Retinal pigment epithelial cell (primary cell): ENCODE data around the gene MARCO.

Source experiments
- DNase-seq: peaks from one replicate; pipeline ENCODE4 v3.0.0-alpha.2; 2010; ENCODE audit warnings: low read depth
- H3K4me3 ChIP-seq: 2 replicates; pipeline ENCODE4 v1.5.1; 2011; ENCODE audit warnings: mild to moderate bottlenecking, low read length, control low read depth, moderate library complexity
- TF ChIP-seq, protein P1 (sequence below): conservative IDR thresholded peaks from 2 replicates; pipeline ENCODE4 v1.5.1; 2011; ENCODE audit warnings: low read depth, low read length, control low read depth, inconsistent platforms

MARCO gene

DNA sequence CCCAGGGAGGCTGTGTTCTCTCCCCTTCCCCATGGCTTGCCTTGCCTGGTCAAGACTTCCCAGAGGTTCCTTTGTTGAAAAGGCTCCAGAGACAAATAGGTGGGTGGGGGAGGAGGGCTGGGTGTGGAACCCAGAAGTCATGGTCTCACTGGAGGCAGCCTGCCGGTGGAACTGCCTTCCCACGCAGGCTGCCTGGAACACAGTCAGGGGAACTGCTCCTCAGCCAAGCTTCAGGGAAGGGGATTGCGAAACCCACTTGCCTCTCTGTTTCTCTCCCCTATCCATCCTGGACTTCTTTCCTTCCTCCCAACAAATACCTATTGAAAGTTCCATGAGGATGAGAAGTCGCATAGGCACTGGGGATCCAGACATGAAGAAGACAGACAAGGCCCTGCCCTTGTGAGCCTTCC, 31.6 kb downstream of the MARCO start:
- no peak for DNase-seq
- TF ChIP-seq, protein P1, sequence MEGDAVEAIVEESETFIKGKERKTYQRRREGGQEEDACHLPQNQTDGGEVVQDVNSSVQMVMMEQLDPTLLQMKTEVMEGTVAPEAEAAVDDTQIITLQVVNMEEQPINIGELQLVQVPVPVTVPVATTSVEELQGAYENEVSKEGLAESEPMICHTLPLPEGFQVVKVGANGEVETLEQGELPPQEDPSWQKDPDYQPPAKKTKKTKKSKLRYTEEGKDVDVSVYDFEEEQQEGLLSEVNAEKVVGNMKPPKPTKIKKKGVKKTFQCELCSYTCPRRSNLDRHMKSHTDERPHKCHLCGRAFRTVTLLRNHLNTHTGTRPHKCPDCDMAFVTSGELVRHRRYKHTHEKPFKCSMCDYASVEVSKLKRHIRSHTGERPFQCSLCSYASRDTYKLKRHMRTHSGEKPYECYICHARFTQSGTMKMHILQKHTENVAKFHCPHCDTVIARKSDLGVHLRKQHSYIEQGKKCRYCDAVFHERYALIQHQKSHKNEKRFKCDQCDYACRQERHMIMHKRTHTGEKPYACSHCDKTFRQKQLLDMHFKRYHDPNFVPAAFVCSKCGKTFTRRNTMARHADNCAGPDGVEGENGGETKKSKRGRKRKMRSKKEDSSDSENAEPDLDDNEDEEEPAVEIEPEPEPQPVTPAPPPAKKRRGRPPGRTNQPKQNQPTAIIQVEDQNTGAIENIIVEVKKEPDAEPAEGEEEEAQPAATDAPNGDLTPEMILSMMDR, result no peak
- no peak overlapping the region for H3K4me3 ChIP-seq

DNA sequence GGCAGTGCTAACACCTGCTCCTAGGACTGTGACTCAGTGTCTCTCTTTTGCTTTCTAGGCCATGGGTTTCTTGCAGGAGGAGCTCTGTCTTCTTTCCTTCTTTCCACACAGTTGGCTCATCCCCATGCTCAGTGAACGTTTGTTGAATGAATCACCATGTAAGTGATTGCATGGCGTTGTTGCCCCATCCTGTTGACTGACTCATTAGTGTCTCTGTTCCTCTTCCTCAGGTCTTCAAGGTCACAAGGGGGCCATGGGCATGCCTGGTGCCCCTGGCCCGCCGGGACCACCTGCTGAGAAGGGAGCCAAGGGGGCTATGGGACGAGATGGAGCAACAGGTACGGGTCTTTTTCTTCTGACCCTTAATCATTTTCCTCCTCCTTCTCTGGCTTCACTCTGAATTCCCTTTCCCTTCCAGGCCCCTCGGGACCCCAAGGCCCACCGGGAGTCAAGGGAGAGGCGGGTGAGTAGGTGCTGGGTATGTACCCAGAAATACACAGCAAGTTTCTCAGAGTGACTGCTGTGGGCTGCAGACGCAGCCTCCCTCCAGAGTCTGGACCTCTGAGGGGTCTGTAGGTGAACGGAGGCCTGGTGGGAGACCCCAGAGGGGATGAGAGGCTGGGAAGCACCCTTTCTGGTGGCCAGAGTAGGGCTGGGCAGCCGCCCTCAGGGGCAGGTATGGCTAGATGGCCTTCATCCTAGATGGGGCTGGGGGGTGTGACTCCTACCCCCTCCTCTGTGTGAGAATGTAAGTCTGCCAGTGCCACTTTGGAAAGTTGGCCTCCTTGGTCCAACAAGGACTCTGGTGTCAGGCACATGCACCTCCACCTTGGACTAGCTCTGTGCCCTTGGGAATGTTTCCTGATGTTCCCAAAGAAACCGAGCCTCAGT, 32.4 kb downstream of the MARCO start:
- TF ChIP-seq, protein P1, result no peak
- H3K4me3 ChIP-seq, result no peak overlapping the region
- DNase-seq, result no peak

DNA sequence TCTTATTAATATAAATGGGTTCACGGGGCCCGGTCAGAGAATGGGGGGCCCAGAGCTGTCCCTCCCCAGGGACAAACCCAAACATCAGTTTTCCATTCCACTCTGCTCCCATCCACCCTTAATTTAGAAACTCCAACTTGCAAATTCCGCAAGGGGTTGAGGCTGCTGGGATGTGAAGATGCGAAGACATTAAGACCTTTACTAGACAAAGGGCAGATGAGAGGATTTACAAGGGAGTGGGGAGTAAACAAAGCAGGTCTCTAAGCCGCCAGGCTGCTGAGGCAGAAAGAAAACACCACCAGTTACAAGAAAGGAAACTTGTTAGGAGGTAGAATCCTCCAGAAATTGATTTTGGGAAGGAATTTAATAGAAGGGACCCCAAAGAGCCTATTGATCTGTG, 33.1 kb downstream of the MARCO start:
- DNase-seq, result no peak

DNA sequence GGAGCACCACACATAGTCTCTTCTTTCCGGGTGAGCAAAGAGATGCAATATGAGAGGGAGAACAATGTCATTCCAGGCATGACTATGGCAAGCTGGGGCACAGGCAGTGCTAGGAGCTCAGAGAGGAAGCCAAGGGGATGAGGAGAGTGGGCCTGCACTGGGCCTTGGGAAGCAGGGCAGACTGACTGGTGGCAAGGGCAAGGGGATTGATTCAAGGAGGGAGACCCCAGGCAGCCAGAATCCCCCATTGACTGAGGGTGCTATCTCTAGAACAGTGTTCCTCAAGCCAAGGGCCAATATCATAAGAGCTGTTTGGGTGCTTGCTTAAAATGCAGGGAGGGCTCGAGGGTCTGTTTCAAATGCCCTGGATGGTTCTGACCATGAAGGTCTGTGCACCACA, 36.1 kb downstream of the MARCO start:
- H3K4me3 ChIP-seq, result no peak overlapping the region
- DNase-seq, result no peak
- TF ChIP-seq, protein P1, result no peak

More for the DNA sequence above, 33.1 kb downstream of the MARCO start:
- no peak overlapping the region for H3K4me3 ChIP-seq
- TF ChIP-seq, protein P1, result no peak

DNA sequence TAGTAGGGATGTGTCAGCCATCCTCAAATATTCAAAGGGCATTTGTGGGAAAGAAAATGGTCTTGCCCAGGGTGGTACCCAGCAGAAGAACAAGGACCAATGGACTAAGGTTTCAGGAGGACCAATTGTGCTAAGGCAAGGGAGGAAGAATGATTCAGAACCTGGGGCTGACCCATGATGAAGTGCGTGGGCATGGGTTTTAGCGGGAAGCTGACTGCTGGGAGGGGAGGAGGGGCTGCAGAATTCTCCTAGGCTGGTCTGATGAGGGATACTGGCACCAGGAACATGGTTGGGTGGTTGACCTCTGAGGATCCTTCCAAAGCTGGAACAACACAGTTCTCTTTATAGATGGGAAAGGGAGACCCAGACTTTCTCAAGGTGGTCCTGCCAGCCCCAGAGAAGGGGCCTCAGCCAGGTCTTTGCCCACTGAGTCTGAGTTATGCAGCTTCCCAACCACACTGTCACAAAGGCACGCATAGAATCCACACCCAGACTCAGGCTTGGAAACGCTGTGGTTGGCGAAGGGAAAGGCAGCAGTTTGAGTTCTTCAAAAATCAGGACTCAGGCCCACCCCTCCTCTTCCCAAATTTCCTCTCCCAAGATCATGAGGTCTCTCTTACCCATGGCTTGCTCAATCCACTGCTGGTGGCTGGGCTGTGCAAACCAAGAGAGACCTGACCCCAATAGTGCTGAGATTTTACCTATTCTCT, 37.3 kb downstream of the MARCO start:
- TF ChIP-seq, protein P1, result no peak
- H3K4me3 ChIP-seq, result no peak overlapping the region
- no peak for DNase-seq

DNA sequence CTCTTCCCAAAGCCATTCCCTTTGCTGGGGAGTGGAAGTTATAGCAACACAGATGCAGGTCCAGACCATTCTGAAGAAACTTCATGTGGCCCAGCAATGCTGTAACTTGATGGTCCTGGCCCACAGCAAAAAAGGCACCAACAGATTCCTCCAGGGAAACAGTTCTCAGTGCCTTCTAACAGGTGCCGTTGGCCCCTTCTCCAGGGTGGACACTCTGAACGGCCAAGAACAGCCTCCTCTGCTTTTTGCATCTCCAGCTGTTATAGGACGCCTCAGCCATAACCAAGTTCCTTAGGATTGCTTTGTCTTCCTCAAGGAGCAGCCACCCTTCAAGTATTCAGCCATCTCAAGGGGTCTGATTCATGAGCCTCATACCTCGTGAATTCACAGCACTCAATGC, 38.0 kb downstream of the MARCO start:
- TF ChIP-seq, protein P1, result no peak
- DNase-seq, result no peak
- H3K4me3 ChIP-seq, result no peak overlapping the region
